ENCODE measurements around the gene SLC2A11.

Gene SLC2A11

GRCh38 chr22:23825246-23825905 lies 32.3 kb upstream of the SLC2A11 start:
- Mint-ChIP-seq H3K27ac (ENCODE audit: low read depth) (no peak overlapping the region), H3K36me3 (ENCODE audit: insufficient read depth) (peaks cover 49% of the 10 kb centered on the region), H3K9me3 (no peaks in the 10 kb centered on the region), H3K4me3 (no peak overlapping the region), H3K4me1 (peaks cover 20% of the 10 kb centered on the region), H3K27me3 (no peaks in the 10 kb centered on the region)
- no peak for DNase-seq (ENCODE audit: low spot score in 2 of 2)
- ATAC-seq (replicated peaks; ENCODE audit: extremely low read depth, poor library complexity, severe bottlenecking) = no peak

DNA sequence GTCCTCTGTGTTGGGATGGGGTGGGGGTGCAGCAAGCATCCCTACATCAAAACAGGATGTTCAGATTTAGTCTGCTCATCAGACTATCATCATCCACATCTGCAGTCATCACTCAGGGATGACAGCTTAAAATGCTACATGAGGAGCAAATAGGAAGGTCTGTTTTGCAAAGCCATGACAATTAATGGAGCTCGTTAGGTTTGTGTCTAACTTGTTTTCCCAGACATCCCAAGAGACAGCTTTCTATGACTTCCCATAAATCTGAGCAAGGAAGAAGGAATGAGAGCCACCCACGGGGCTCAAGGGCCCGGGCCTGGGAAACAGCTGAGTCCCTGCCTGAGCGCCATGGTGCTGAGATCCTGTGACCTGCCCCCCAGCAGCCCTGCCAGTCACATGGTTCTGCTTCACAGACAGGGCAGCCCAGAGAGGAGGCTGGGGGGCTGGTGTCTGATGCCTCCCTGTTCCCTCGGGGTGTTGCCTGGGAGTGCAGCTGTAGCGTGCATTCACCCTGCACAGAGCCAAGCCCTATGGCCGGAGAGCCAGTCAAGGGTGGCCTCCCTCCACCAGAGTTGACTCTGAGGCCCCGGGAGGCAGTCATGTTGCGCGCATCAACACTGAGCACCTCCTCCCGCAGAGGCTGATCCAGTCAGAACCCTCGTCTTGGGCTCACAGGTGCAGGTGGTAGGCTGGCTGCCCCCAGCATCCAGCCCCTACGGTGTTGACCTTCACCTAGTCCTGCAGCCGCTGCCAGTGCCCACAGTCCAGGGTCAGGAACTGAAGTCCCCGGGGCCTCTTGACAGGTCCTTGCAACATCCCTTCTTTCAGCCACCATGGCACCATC lies 30.9 kb upstream of the SLC2A11 start:
- no peak for DNase-seq (ENCODE audit: low spot score in 2 of 2)
- no peak overlapping the region for H3K4me3 Mint-ChIP-seq
- H3K36me3 Mint-ChIP-seq (ENCODE audit: insufficient read depth) = peaks cover 53% of the 10 kb centered on the region

DNA sequence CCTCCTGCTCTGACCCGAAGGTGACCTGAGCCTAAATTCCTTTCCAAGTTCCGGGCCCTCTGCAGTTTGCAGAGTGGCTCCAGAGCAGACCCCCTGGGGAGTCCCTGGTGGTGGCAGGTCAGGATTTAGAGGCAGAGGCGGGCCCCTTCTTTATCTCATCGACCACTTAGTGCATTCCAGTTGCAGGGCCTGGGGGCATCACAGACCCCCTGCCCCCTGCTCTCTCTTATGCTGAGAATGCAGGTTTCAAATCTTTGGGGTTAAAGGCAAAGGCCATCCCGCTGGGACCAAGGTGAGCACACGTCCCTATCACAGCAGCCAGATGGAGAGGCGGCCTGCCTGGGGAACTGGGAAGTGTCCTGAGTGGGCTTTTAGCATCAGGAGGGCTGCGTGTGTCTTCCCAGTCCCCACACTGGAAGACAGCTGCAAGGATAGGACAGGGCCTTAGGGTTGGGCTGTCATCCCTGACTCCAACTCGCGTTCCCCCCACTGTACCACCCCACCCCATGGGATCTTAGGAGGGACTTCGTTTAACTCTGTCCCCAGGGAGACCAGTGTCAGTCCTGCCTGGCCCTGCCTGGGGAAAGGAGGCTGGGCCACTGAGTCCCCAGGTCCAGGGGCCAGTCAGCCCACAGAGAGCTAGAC lies 30.2 kb upstream of the SLC2A11 start:
- Mint-ChIP-seq H3K4me1 (peaks cover 21% of the 10 kb centered on the region), H3K9me3 (no peaks in the 10 kb centered on the region), H3K4me3 (no peak overlapping the region), H3K36me3 (ENCODE audit: insufficient read depth) (peaks cover 54% of the 10 kb centered on the region), H3K27ac (ENCODE audit: low read depth) (no peak overlapping the region), H3K27me3 (no peaks in the 10 kb centered on the region)
- ATAC-seq (replicated peaks; ENCODE audit: extremely low read depth, poor library complexity, severe bottlenecking) (no peak), DNase-seq (ENCODE audit: low spot score in 2 of 2) (no peak)

More for the DNA sequence above, 30.9 kb upstream of the SLC2A11 start:
- Mint-ChIP-seq H3K27ac (ENCODE audit: low read depth) (peak overlapping the region; percentile 32), H3K27me3 (no peaks in the 10 kb centered on the region), H3K9me3 (no peaks in the 10 kb centered on the region), H3K4me1 (peaks cover 21% of the 10 kb centered on the region)
- ATAC-seq (replicated peaks; ENCODE audit: extremely low read depth, poor library complexity, severe bottlenecking) = no peak

DNA sequence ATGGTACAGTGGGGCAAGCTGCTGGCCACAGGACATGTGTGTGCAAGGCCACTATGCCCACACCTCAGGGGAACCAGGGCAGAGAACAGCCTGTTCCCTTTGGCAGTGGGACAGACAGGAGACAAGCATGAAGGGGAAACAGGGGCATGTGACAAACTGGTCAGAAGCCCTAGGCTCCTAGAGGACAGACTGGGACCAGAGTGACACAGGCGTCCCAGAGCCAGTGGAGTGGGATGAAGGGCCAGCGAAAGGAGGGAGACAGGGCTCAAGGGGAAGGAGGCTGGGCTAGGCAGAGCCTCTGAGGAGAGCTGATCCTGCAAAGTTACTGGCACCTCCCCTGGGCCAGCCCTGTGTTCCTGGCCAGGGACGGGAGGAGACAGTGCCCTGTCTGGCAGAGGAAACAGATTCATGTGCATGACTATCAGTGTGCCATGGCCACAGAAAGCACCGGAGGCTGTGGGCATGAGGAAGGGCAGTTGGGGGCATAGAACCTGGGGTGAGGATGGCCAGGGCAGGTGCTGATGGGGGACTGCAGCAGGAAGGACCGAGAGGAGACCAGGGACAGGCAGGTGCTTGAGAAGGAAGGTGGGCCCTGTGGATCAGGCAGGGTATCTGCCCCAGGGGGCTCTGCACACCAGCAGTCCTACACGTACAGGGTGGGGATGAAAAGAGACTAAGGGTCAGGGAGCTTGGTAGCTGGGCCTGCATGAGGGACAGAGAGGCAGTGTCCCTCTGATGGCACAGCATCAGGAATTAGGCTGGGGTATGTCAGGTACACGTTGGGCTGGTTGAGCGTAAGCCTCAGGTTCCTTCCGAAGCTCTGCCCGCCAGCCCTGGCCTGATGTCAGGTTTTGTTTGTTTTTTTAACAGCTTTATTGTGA lies 28.6 kb upstream of the SLC2A11 start:
- no peaks in the 10 kb centered on the region for H3K27me3 Mint-ChIP-seq
- no peak for ATAC-seq (replicated peaks; ENCODE audit: extremely low read depth, poor library complexity, severe bottlenecking)
- no peak for DNase-seq (ENCODE audit: low spot score in 2 of 2)
- H3K4me1 Mint-ChIP-seq = peaks cover 16% of the 10 kb centered on the region
- peak overlapping the region; percentile 66 for H3K27ac Mint-ChIP-seq (ENCODE audit: low read depth)
- H3K4me3 Mint-ChIP-seq = no peak overlapping the region
- H3K36me3 Mint-ChIP-seq (ENCODE audit: insufficient read depth) = peaks cover 45% of the 10 kb centered on the region
- H3K9me3 Mint-ChIP-seq = no peaks in the 10 kb centered on the region

DNA sequence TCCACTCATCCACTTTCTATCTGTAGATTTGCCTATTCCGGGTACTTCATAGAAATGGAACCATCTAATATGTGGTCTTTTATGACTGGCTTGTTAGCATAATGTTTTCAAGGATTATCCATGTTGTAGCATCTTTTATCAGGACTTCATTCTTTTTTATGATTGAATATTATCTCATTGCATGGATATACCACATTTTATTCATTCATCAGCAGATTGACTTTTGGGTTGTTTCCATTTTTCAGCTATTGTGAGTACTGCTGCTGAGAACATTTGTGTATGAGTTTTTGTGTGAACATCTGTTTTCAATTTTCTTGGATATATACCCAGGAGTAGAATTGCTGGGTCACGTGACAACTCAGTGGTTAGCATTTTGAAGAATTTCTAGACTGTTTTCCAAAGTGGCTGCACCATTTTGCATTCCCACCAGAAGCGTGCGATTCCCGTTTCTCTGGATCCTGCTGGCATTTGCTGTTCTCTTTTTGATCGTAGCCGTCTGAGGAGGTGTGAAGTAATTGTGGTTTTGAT lies 27.8 kb upstream of the SLC2A11 start:
- H3K27me3 Mint-ChIP-seq = no peaks in the 10 kb centered on the region

GRCh38 chr22:23831261-23831660 lies 26.4 kb upstream of the SLC2A11 start:
- H3K27ac Mint-ChIP-seq (ENCODE audit: low read depth) = no peak overlapping the region
- peaks cover 15% of the 10 kb centered on the region for H3K4me1 Mint-ChIP-seq
- H3K9me3 Mint-ChIP-seq = no peaks in the 10 kb centered on the region
- DNase-seq (ENCODE audit: low spot score in 2 of 2) = no peak
- H3K36me3 Mint-ChIP-seq (ENCODE audit: insufficient read depth) = peaks cover 34% of the 10 kb centered on the region
- H3K27me3 Mint-ChIP-seq = no peaks in the 10 kb centered on the region
- ATAC-seq (replicated peaks; ENCODE audit: extremely low read depth, poor library complexity, severe bottlenecking) = no peak
- no peak overlapping the region for H3K4me3 Mint-ChIP-seq

More for the DNA sequence above, 27.8 kb upstream of the SLC2A11 start:
- DNase-seq (ENCODE audit: low spot score in 2 of 2) (no peak), ATAC-seq (replicated peaks; ENCODE audit: extremely low read depth, poor library complexity, severe bottlenecking) (no peak)
- Mint-ChIP-seq H3K27ac (ENCODE audit: low read depth) (no peak overlapping the region), H3K9me3 (no peaks in the 10 kb centered on the region), H3K36me3 (ENCODE audit: insufficient read depth) (peaks cover 38% of the 10 kb centered on the region), H3K4me1 (peaks cover 15% of the 10 kb centered on the region), H3K4me3 (no peak overlapping the region)

GRCh38 chr22:23831781-23832180 lies 25.9 kb upstream of the SLC2A11 start:
- H3K36me3 Mint-ChIP-seq (ENCODE audit: insufficient read depth) = peaks cover 29% of the 10 kb centered on the region
- DNase-seq (ENCODE audit: low spot score in 2 of 2) (no peak), ATAC-seq (replicated peaks; ENCODE audit: extremely low read depth, poor library complexity, severe bottlenecking) (no peak)
- H3K9me3 Mint-ChIP-seq = no peaks in the 10 kb centered on the region
- peaks cover 15% of the 10 kb centered on the region for H3K4me1 Mint-ChIP-seq
- H3K27me3 Mint-ChIP-seq = no peaks in the 10 kb centered on the region
- H3K4me3 Mint-ChIP-seq = no peak overlapping the region
- peak overlapping the region; percentile 35 for H3K27ac Mint-ChIP-seq (ENCODE audit: low read depth)

- no peaks in the 10 kb centered on the region for H3K9me3 Mint-ChIP-seq
- H3K27me3 Mint-ChIP-seq = no peaks in the 10 kb centered on the region
- DNase-seq (ENCODE audit: low spot score in 2 of 2) = no peak
- H3K27ac Mint-ChIP-seq (ENCODE audit: low read depth) = peak overlapping the region; percentile 35
- ATAC-seq (replicated peaks; ENCODE audit: extremely low read depth, poor library complexity, severe bottlenecking) = no peak
- H3K36me3 Mint-ChIP-seq (ENCODE audit: insufficient read depth) = peaks cover 28% of the 10 kb centered on the region
- peaks cover 15% of the 10 kb centered on the region for H3K4me1 Mint-ChIP-seq
- no peak overlapping the region for H3K4me3 Mint-ChIP-seq
These were observed 25.3 kb upstream of the SLC2A11 start for GRCh38 chr22:23832226-23833016.

DNA sequence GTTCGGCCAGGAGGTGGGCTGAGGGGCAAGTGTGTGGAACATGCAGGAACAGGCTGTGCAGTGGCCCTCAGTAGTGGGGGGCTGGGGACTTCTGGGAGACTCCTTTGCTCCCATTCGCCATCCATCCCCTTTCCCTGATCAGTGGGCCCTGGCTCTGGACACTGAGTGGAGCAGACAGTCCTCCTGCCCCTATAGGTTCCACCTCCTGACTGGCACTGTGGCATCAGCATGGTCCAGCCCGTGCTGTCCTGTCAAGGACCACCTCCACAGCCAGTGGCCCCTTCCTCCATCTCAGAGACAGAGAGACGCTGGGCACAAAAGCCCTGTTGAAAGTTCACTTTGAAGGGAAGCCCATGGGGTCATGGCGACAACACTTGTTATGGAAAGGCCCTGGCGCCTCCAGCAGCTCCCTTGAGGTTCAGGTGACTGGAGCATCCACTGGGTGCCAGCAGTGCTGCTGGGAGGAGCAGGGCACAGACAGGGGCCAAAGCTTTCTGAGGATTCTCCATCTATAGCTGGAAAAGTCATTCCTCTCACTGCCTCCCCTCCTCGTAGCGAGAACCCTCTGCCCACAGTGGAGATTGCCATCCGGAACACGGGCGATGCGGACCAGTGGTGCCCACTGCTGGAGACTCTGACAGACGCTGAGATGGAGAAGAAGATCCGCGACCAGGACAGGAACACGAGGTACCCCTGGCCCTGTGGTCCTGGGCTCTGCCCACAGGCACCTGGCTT lies 24.5 kb upstream of the SLC2A11 start:
- Mint-ChIP-seq H3K9me3 (no peaks in the 10 kb centered on the region), H3K4me3 (no peak overlapping the region), H3K4me1 (peaks cover 20% of the 10 kb centered on the region), H3K27me3 (no peaks in the 10 kb centered on the region), H3K36me3 (ENCODE audit: insufficient read depth) (peaks cover 26% of the 10 kb centered on the region), H3K27ac (ENCODE audit: low read depth) (no peak overlapping the region)
- ATAC-seq (replicated peaks; ENCODE audit: extremely low read depth, poor library complexity, severe bottlenecking) (no peak), DNase-seq (ENCODE audit: low spot score in 2 of 2) (no peak)

GRCh38 chr22:23833911-23834317 lies 23.8 kb upstream of the SLC2A11 start:
- Mint-ChIP-seq H3K9me3 (no peaks in the 10 kb centered on the region), H3K4me1 (peaks cover 21% of the 10 kb centered on the region), H3K4me3 (no peak overlapping the region), H3K36me3 (ENCODE audit: insufficient read depth) (peaks cover 26% of the 10 kb centered on the region), H3K27ac (ENCODE audit: low read depth) (no peak overlapping the region), H3K27me3 (no peaks in the 10 kb centered on the region)
- no peak for DNase-seq (ENCODE audit: low spot score in 2 of 2)
- ATAC-seq (replicated peaks; ENCODE audit: extremely low read depth, poor library complexity, severe bottlenecking) = no peak

GRCh38 chr22:23834406-23834792 lies 23.3 kb upstream of the SLC2A11 start:
- H3K27ac Mint-ChIP-seq (ENCODE audit: low read depth) = no peak overlapping the region
- no peak overlapping the region for H3K4me3 Mint-ChIP-seq
- no peak for DNase-seq (ENCODE audit: low spot score in 2 of 2)
- peaks cover 21% of the 10 kb centered on the region for H3K4me1 Mint-ChIP-seq
- H3K9me3 Mint-ChIP-seq = no peaks in the 10 kb centered on the region
- no peaks in the 10 kb centered on the region for H3K27me3 Mint-ChIP-seq
- H3K36me3 Mint-ChIP-seq (ENCODE audit: insufficient read depth) = peaks cover 26% of the 10 kb centered on the region
- ATAC-seq (replicated peaks; ENCODE audit: extremely low read depth, poor library complexity, severe bottlenecking) = no peak
